ENCODE results near the gene PAPOLB. TPM values are rescaled to one million over a fixed set of nuclear protein-coding genes. Genes with fewer than 3 reads are reported as not detected.

PAPOLB gene
- total and polyA plus RNA-seq, 2 of the 8 experiments (the other 6 are each of a cell fraction or from before 2014, with no cell fraction given) = 0.02 to 0.15 TPM

DNA sequence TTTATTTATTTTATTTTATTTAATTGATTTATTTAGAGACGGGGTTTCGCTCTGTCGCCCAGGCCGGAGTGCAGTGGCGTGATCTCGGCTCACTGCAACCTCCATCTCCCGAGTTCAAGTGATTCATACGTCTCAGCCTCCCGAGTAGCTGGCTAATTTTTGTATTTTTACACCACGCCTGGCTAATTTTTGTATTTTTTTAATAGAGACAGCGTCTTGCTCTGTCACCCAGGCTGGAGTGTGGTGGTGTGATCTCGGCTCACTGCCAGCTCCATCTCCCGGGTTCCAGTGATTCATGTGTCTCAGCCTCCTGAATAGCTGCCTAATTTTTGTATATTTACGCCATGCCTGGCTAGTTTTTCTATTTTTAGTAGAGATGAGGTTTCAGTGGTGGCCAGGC is 52.2 kb downstream of the PAPOLB start (continued):
- TF ChIP-seq NANOG (IDR thresholded peaks at IDR 0.05; ENCODE audit: insufficient read depth, low read depth, low read length, poor library complexity, severe bottlenecking) (no peak), SP1 (IDR thresholded peaks at IDR 0.05; ENCODE audit: low read depth, low read length) (no peak), SP4 (IDR thresholded peaks at IDR 0.05; ENCODE audit: low read length) (no peak)
- TF ChIP-seq, protein P1, sequence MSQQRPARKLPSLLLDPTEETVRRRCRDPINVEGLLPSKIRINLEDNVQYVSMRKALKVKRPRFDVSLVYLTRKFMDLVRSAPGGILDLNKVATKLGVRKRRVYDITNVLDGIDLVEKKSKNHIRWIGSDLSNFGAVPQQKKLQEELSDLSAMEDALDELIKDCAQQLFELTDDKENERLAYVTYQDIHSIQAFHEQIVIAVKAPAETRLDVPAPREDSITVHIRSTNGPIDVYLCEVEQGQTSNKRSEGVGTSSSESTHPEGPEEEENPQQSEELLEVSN (IDR thresholded peaks at IDR 0.05) = no peak

All from H1 (cell line).